Endodermal cell (in vitro differentiated cells): Measurements from ENCODE around the gene HDAC4. TPM values are rescaled to one million over a fixed set of nuclear protein-coding genes. Genes with fewer than 3 reads are reported as not detected.

Experiments used
- DNase-seq: peaks from one replicate; pipeline ENCODE4 v3.0.0-alpha.2; 2017
- H3K27ac ChIP-seq: 2 replicates; pipeline ENCODE4 v1.5.1; 2013; ENCODE audit warnings: mild to moderate bottlenecking, low read depth, low read length, moderate library complexity
- H3K27me3 ChIP-seq: 2 replicates; pipeline ENCODE4 v1.6.1; 2013; ENCODE audit warnings: mild to moderate bottlenecking, low read length, moderate library complexity; ENCODE audit not compliant: insufficient read depth, control insufficient read depth, poor library complexity, severe bottlenecking
- H3K36me3 ChIP-seq: 2 replicates; pipeline ENCODE4 v1.7.0; 2013; ENCODE audit warnings: mild to moderate bottlenecking, low read length, moderate library complexity; ENCODE audit not compliant: control insufficient read depth, insufficient read depth
- H3K4me1 ChIP-seq: one replicate; pipeline ENCODE4 v1.7.0; 2013; ENCODE audit warnings: low read length; ENCODE audit not compliant: control insufficient read depth, insufficient read depth
- H3K4me3 ChIP-seq: 2 replicates; pipeline ENCODE4 v1.5.1; 2013; ENCODE audit warnings: mild to moderate bottlenecking, low read length, moderate library complexity
- H3K9ac ChIP-seq: 2 replicates; pipeline ENCODE4 v1.6.1; 2013; ENCODE audit warnings: mild to moderate bottlenecking, low read length, moderate library complexity; ENCODE audit not compliant: poor library complexity, severe bottlenecking; ENCODE audit errors: extremely low read depth
- H3K9me3 ChIP-seq: 2 replicates; pipeline ENCODE4 v1.6.1; 2013; ENCODE audit warnings: mild to moderate bottlenecking, low read length, moderate library complexity; ENCODE audit not compliant: control insufficient read depth
- H3K27ac Mint-ChIP-seq: 2 replicates; pipeline ENCODE4 v1.8.0; 2020; ENCODE audit warnings: mixed read lengths
- H3K27me3 Mint-ChIP-seq: 2 replicates; pipeline ENCODE4 v1.8.0; 2021; ENCODE audit warnings: mild to moderate bottlenecking, mixed read lengths; ENCODE audit not compliant: insufficient read depth
- H3K36me3 Mint-ChIP-seq: 2 replicates; pipeline ENCODE4 v1.8.0; 2020; ENCODE audit warnings: low read depth, mixed read lengths
- H3K4me1 Mint-ChIP-seq: 2 replicates; pipeline ENCODE4 v1.8.0; 2020; ENCODE audit warnings: mixed read lengths
- H3K4me3 Mint-ChIP-seq: 2 replicates; pipeline ENCODE4 v1.8.0; 2020; ENCODE audit warnings: mild to moderate bottlenecking, moderate library complexity, mixed read lengths
- H3K9me3 Mint-ChIP-seq: 2 replicates; pipeline ENCODE4 v1.8.0; 2020; ENCODE audit warnings: mild to moderate bottlenecking, mixed read lengths
- CTCF ChIP-seq: fragments of 200-600 bp; sonication (generic); conservative IDR thresholded peaks from 2 replicates; pipeline ENCODE4 v1.5.0; 2021; ENCODE audit warnings: antibody characterized with exemption, mild to moderate bottlenecking
- WGBS, 2 experiments: methylation state at CpG; one replicate each; pipeline versions ENCODE4 v1.1.5 to v1.1.7; 2013; ENCODE audit warnings: missing lambda C conversion rate in 2 of 2, mixed read lengths in 1 of 2; ENCODE audit not compliant: insufficient coverage in 1 of 2, insufficient read length in 1 of 2; 5-methylcytosine and 5-hydroxymethylcytosine counted together
- total RNA-seq, 2 donors: library from RNA; stranded (reverse); fragmentation: NEBNext Ultra II Directional in 1 of 2; extraction: Animal tissue kit (Norgen Biotek cat#: 25700) in 1 of 2; gene quantifications; 2 replicates in 1 of 2; 3 replicates in 1 of 2; pipeline ENCODE4 v1.2.1, GENCODE V29; 2021

The HDAC4 gene
- total RNA-seq, 2 donors from 2014 or later = 45.7 to 51.2 TPM

- Histone ChIP-seq H3K36me3 (no peaks in the 10 kb centered on the region), H3K27me3 (no peaks in the 10 kb centered on the region), H3K27ac (peak overlapping the region; percentile 92), H3K9me3 (no peaks in the 10 kb centered on the region), H3K4me1 (no peaks in the 10 kb centered on the region), H3K4me3 (no peak overlapping the region), H3K9ac (no peak overlapping the region)
- peaks cover 2% of the 10 kb centered on the region for H3K4me1 Mint-ChIP-seq
- no peak for TF ChIP-seq CTCF
- DNase-seq = no peak
- no peak overlapping the region for H3K27ac Mint-ChIP-seq
- 94 to 95% methylated on average over 3 to 4 of the region's 4 CpGs for WGBS, 2 experiments
- H3K36me3 Mint-ChIP-seq = peaks cover 8% of the 10 kb centered on the region
- no peaks in the 10 kb centered on the region for H3K27me3 Mint-ChIP-seq
- no peaks in the 10 kb centered on the region for H3K9me3 Mint-ChIP-seq
- H3K4me3 Mint-ChIP-seq = no peak overlapping the region
These were observed 204.8 kb downstream of the HDAC4 start for GRCh38 chr2:239195992-239196391.

GRCh38 chr2:239195318-239195871, 205.4 kb downstream of the HDAC4 start:
- TF ChIP-seq CTCF = no peak
- 93 to 94% methylated on average over 14 to 15 of the region's 15 CpGs for WGBS, 2 experiments
- no peak overlapping the region for H3K9ac ChIP-seq
- no peaks in the 10 kb centered on the region for H3K36me3 ChIP-seq
- H3K27me3 ChIP-seq = no peaks in the 10 kb centered on the region
- no peaks in the 10 kb centered on the region for H3K9me3 ChIP-seq
- H3K4me3 ChIP-seq = no peak overlapping the region
- no peak overlapping the region for H3K4me3 Mint-ChIP-seq
- H3K27ac Mint-ChIP-seq = no peak overlapping the region
- no peaks in the 10 kb centered on the region for H3K4me1 ChIP-seq
- peak; percentile 21 for DNase-seq
- no peaks in the 10 kb centered on the region for H3K9me3 Mint-ChIP-seq
- H3K36me3 Mint-ChIP-seq = peaks cover 11% of the 10 kb centered on the region
- peaks cover 2% of the 10 kb centered on the region for H3K4me1 Mint-ChIP-seq
- H3K27ac ChIP-seq = peak overlapping the region; percentile 92
- no peaks in the 10 kb centered on the region for H3K27me3 Mint-ChIP-seq

- no peak for TF ChIP-seq CTCF
- Mint-ChIP-seq H3K27ac (no peak overlapping the region), H3K36me3 (peaks cover 17% of the 10 kb centered on the region), H3K9me3 (no peaks in the 10 kb centered on the region), H3K4me3 (no peak overlapping the region), H3K4me1 (peaks cover 2% of the 10 kb centered on the region), H3K27me3 (no peaks in the 10 kb centered on the region)
- 93 to 96% methylated on average over 20 to 23 of the region's 23 CpGs for WGBS, 2 experiments
- Histone ChIP-seq H3K4me1 (no peaks in the 10 kb centered on the region), H3K9me3 (no peaks in the 10 kb centered on the region), H3K27ac (peak overlapping the region; percentile 92), H3K4me3 (no peak overlapping the region), H3K27me3 (no peaks in the 10 kb centered on the region), H3K9ac (no peak overlapping the region), H3K36me3 (no peaks in the 10 kb centered on the region)
- DNase-seq = no peak
These were observed 206.0 kb downstream of the HDAC4 start for GRCh38 chr2:239194731-239195317.
